Thyroid gland (tissue), 4 donors: ENCODE results near the gene PAXX. TPM values are rescaled to one million over a fixed set of nuclear protein-coding genes. Genes with fewer than 3 reads are reported as not detected.

Source experiments
- DNase-seq, 2 donors: peaks; one replicate each; pipeline ENCODE4 v3.0.0-alpha.2; 2019
- H3K27ac ChIP-seq, 3 donors: fragments of 200-600 bp; sonication (generic); 1 replicate in 2 of 3; 2 replicates in 1 of 3; pipeline ENCODE4 v1.5.1; 2016 to 2019; ENCODE audit warnings: mild to moderate bottlenecking in 1 of 3, moderate library complexity in 1 of 3
- H3K27me3 ChIP-seq: fragments of 200-600 bp; sonication (generic); one replicate; pipeline ENCODE4 v1.5.1; 2019
- H3K36me3 ChIP-seq, 2 donors: fragments of 200-600 bp; sonication (generic); one replicate each; pipeline ENCODE4 v1.5.1; 2016 to 2019
- H3K4me1 ChIP-seq, 2 donors: fragments of 200-600 bp; sonication (generic); one replicate each; pipeline ENCODE4 v1.5.1; 2017 to 2019
- H3K4me3 ChIP-seq, 3 donors: fragments of 200-600 bp; sonication (generic); replicated peaks in 1 of 3; 1 replicate in 2 of 3; 2 replicates in 1 of 3; pipeline ENCODE4 v1.5.1; 2016; ENCODE audit warnings: mild to moderate bottlenecking in 1 of 3
- H3K9me3 ChIP-seq: fragments of 200-600 bp; sonication (generic); one replicate; pipeline ENCODE4 v1.5.1; 2017
- POLR2A ChIP-seq, 2 donors: fragments of 450-650 bp; IDR thresholded peaks; one replicate each; pipeline ENCODE4 v1.6.1; 2017; ENCODE audit warnings: antibody characterized with exemption in 2 of 2, mild to moderate bottlenecking in 2 of 2, moderate library complexity in 1 of 2
- WGBS, 2 donors: methylation state at CpG; one replicate each; pipeline ENCODE4 v1.1.5; 2017; 5-methylcytosine and 5-hydroxymethylcytosine counted together
- intact Hi-C: fragments of 100-400 bp; cut with DNase I; formaldehyde crosslinking; loops from one replicate; pipeline ENCODE4 v1.15.1; 2023
- total RNA-seq, 4 donors: library from RNA; depleted of rRNA; stranded (reverse); fragments of >200 nt; gene quantifications; one replicate each; pipeline ENCODE4 v1.2.3, GENCODE V29; 2016
- TF ChIP-seq, protein P1 (sequence below), 6 experiments: fragments of 200-600 bp in 3 of 6; fragments of 450-650 bp in 3 of 6; sonication (generic) in 3 of 6; IDR thresholded peaks; one replicate each; pipeline ENCODE4 v1.5.1; 2016 to 2019; ENCODE audit warnings: antibody characterized with exemption in 6 of 6, mild to moderate bottlenecking in 2 of 6, inconsistent platforms in 1 of 6, moderate library complexity in 1 of 6

The PAXX gene
- total RNA-seq, 4 donors from 2014 or later = 29.8 to 109 (median 50.7) TPM

DNA sequence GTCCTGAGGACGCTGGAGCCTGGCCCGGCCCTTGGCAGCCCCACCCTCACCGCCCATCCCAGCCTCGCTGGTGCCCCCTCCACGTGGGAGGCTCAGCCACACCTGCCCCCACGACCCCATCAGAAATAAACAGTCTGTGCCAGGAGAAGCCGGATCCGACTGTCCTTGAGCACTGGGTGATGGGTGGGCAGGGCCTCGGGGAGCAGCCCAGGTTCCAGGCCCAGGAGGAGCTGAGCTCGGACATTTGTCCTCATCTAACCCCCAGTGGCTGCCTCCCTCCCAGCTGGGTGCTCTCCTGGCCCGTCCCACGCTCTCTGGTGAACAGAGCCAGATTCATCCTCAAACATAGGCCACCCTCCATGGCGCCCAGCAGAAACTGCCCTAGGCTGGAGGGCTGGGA lies 19.5 kb upstream of the PAXX start:
- Histone ChIP-seq H3K27me3 (no peaks in the 10 kb centered on the region), H3K27ac (no peak overlapping the region), H3K9me3 (no peaks in the 10 kb centered on the region), H3K36me3 (no peaks in the 10 kb centered on the region), H3K4me3 (no peak overlapping the region), H3K4me1 (peaks cover 2 to 6% of the 10 kb centered on the region in 2 donors)
- no peak for DNase-seq
- WGBS, 2 donors = 70 to 72% methylated on average over 8 to 12 of the region's 13 CpGs
- TF ChIP-seq, protein P1, sequence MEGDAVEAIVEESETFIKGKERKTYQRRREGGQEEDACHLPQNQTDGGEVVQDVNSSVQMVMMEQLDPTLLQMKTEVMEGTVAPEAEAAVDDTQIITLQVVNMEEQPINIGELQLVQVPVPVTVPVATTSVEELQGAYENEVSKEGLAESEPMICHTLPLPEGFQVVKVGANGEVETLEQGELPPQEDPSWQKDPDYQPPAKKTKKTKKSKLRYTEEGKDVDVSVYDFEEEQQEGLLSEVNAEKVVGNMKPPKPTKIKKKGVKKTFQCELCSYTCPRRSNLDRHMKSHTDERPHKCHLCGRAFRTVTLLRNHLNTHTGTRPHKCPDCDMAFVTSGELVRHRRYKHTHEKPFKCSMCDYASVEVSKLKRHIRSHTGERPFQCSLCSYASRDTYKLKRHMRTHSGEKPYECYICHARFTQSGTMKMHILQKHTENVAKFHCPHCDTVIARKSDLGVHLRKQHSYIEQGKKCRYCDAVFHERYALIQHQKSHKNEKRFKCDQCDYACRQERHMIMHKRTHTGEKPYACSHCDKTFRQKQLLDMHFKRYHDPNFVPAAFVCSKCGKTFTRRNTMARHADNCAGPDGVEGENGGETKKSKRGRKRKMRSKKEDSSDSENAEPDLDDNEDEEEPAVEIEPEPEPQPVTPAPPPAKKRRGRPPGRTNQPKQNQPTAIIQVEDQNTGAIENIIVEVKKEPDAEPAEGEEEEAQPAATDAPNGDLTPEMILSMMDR (IDR thresholded peaks at IDR 0.05) = no peak
- TF ChIP-seq POLR2A (IDR thresholded peaks at IDR 0.05) = no peak
- intact Hi-C loops = no loop called here

DNA sequence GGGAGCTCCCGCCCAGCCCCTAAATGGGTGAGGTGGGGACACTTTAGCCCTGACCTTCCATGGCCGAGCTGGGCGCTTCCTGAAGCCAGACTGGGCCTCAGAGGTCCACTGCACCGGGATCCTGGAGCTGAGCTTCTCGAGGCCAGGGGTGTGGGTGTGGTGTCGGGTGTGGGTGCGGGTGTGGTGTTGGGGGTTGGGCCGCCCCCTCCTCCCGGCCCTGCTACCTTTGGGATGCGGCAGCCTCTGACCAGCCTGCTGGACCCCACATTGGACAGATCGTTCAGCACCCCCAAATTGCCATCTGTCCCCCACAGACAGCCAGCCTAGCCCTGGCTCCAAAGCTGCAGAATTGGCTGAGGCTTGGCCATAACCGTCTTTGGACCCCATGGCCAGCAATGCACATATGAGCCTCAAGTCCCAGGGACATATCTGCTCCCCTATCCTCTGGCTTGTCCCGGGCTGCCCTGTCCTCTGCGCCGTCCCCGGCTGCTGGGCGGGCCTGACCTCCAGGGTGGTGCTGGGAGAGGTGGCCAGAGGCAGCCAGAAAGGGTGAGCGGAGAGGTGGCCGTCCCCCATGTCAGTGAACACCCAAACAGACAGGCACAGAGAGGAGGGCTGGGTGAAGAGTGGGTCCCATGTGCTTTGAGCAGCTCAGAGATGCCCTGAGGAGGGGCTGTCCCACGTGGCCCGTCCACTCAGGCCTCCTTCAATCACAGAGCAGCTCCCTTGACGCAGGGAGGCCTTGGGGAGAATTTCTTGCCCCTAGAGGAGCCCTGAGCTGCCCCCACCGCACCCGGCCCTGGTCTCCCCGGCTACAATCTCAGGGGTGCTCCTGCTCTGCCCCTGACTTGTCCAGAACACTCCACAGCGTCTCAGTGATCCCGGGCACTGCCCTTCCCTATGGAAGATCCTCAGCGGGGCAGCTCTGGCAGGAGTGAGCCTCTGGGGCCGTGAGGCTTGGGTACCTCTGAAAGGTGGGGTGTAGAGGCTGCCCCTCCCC lies 18.3 kb upstream of the PAXX start:
- no peak for TF ChIP-seq POLR2A (IDR thresholded peaks at IDR 0.05)
- TF ChIP-seq, protein P1 (IDR thresholded peaks at IDR 0.05) = no peak
- H3K27me3 ChIP-seq = no peaks in the 10 kb centered on the region
- no peak overlapping the region for H3K4me3 ChIP-seq
- intact Hi-C loops = no loop called here
- H3K9me3 ChIP-seq = no peaks in the 10 kb centered on the region
- H3K4me1 ChIP-seq = peaks cover 7 to 13% of the 10 kb centered on the region in 2 donors
- no peak for DNase-seq
- H3K36me3 ChIP-seq = no peaks in the 10 kb centered on the region
- WGBS, 2 donors = 86 to 96% methylated on average over 18 to 26 of the region's 29 CpGs
- no peak overlapping the region for H3K27ac ChIP-seq

DNA sequence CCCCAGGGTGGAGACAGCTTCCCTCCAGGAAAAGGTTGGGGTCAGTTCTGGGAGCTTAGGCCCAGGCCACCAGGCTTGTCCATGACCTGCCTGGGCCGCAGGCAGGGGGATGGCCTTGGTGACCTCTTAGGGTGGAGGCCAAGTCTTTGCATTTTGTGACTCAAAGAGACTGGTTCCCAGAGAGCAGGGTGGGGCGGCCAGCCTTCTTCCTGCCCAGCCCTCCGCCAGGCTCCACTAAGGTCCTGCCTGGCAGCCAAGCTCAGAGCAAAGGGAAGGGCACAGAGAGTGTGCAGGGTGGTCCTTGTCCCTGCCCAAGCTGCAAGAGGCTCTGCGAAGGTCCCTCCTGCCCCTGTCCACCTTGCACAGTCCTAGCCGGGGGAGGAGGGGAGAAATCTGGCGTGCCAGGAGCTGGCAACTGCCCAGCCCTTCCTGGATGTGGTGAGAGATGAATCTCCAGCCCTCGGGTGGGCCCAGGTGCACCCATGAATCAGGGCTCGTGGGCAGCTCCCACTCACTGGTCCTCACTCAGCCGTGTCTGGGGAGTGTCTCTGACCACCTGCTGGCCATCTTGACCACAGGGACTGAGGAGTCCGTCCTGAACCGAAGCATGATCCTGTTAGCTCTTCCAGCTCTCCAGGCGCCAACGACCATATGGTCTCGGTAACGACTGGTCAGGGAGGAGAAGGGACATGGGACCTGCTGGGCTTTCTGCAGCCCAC lies 17.2 kb upstream of the PAXX start:
- intact Hi-C loops = no loop called here
- Histone ChIP-seq H3K9me3 (no peaks in the 10 kb centered on the region), H3K4me1 (peaks cover 7 to 13% of the 10 kb centered on the region in 2 donors), H3K4me3 (no peak overlapping the region), H3K27ac (no peak overlapping the region), H3K27me3 (no peaks in the 10 kb centered on the region), H3K36me3 (no peaks in the 10 kb centered on the region)
- TF ChIP-seq POLR2A (IDR thresholded peaks at IDR 0.05) = no peak
- TF ChIP-seq, protein P1 (IDR thresholded peaks at IDR 0.05) = no peak
- 68 to 76% methylated on average over 6 to 13 of the region's 15 CpGs for WGBS, 2 donors
- no peak for DNase-seq

DNA sequence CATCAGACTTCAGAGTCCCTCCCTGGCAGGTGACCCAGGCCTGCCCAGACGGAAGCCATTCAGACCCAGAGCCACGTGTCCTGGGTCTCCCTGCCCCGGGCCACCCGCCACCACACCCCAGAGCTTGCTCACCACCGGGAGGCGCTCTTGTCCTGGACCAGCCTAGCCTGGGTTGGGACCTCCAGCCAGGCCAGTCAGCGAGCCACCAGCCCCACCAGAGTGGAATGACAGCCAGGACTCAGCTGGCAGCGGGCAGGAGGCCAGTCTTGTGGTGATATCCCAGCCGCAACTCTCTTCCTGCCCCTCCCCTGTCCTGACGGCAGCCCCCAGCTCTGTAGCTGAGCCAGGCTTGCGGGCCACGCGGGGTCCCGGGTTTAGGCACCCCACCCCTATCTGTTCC lies 16.6 kb upstream of the PAXX start:
- Histone ChIP-seq H3K36me3 (no peaks in the 10 kb centered on the region), H3K27ac (no peak overlapping the region), H3K27me3 (no peaks in the 10 kb centered on the region), H3K9me3 (no peaks in the 10 kb centered on the region), H3K4me1 (peaks cover 7 to 13% of the 10 kb centered on the region in 2 donors), H3K4me3 (no peak overlapping the region)
- no peak for DNase-seq
- WGBS, 2 donors = 76 to 78% methylated on average over 8 to 10 of the region's 14 CpGs
- intact Hi-C loops = no loop called here
- no peak for TF ChIP-seq POLR2A (IDR thresholded peaks at IDR 0.05)
- TF ChIP-seq, protein P1 (IDR thresholded peaks at IDR 0.05) = peak in 1 of 6 experiments; percentile 13
